AML-193 (cell line): ENCODE results near the gene PUDP.

Experiments used
- DNase-seq, 2 experiments: peaks; one replicate each; lab custom pipeline; 2025; lab: John Stamatoyannopoulos, UW

The PUDP gene

DNA sequence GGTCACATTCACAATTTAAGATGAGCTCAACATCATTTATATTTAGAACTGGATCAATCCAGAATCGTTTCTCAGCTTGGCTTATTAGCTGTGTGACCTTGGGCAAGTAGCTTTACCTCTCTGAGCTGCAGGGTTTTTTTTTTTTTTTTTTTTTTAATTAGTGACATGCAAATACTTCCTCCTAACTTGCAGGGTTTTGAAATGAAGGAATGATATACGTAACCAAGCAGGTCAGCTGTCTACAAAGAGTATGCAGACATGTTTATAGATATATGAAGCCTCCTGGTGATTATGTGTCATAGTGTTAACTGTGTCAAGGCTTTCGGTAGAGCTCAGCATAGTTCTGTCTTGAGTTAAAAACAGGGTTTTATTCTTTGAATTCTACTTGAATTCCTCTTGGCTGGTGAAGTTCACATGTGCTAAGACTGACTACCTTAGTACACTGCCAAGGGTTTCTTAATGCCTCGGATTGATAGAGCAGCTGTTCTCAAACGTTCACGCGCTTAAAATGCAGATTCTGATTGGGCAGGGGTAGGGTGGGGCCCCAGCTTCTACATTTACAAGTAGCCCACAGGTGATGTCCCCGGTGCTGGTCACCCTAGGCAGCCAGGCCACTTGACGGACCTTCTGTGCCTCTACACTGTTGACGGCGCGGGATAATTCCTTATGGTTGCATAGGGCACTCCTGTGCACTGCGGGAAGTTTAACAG lies 1.1 kb downstream of the PUDP start:
- peak in 1 of 2 experiments; percentile 3 for DNase-seq

DNA sequence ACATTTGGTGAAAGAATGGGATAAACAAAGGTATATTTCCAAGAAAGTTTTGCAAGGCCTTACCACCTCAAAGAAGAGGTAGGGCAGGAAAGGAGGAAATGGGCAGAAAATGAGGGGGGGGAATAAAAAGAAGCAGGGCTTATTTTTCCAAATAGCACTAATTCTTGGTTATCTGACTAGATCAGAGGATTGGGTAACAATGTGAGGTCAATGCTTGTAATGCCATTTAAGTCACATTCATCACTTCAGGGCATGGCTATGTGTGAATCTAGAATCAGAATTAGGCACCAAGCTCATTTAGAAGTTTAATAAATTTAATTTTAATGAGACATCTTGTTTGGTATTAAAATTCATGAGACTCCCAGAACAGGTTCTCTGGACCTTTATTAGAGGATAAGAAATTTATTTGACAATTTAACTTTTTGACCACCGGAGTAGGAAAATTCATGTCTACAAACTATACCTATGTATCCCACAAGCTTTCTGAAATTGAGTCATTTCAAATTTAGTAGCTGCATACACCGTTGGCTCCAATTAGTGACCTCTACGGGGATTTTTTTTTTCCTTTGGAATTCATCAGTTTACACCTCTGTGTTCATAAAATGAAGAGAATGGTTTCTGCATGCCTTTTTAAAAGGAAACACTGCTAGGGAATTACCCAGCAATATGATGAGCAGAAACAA lies 1.8 kb downstream of the PUDP start:
- no peak for DNase-seq

DNA sequence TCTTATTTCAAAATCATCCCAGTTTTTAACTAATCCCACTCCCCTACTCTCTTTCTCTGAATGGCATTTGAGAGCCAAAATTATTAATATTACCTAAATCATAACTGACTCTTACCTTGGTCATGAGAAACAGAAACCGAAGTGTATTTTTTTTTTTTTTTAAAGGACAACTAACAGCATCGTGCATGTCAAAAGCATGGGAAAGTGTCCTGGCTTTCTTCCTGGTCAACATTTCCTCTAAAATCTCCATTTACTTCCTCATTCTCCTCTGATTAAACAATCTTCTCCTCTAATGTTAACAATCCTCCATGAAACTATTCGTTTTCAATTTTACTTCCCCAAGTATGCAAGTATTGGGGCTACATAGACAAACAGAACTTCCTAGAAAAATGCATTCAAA lies 2.5 kb downstream of the PUDP start:
- DNase-seq = no peak

DNA sequence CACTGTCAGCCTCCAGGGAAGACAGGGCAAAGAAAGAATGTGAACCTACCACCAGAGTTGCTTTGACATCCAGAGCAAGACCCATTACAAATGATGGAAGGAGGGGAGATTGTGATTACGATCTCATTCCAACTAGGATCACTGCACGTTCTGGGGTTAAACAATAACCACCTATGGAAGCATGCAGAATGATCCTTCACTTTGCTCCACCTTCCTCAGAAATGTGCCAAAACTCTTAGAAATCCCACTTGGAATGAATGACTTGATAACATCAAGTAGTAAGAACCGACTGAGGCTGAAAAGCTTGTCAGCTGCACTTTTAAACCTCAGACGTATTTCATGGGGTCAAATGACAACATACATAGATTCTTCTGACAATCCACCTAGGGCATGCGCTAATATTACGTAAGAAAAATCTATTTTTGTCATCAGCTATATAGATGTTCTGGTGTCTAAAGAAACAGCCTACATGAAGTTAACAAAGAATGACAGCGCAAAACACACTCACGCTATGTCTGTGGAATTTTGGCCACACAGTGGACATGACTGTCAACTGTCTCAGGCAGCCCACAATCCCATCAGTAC lies 3.9 kb downstream of the PUDP start:
- DNase-seq = no peak

DNA sequence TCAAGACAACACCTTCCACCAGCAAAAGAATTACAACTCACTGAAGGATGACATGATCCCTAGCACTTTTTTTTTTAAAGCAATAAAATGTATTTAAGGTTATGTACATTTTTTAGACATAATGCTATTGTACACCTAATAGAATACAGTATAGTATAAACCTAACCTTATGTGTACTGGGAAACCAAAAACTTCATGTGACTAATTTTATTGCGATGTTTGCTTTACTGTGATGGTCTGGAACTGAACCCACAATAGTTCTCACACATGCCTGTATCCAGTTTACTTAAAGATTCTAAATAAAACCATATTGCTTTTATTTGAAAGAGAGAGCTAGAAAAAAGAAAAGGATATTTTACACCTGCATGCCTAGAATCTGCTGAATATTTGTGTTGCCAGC lies 4.9 kb downstream of the PUDP start:
- DNase-seq = no peak

DNA sequence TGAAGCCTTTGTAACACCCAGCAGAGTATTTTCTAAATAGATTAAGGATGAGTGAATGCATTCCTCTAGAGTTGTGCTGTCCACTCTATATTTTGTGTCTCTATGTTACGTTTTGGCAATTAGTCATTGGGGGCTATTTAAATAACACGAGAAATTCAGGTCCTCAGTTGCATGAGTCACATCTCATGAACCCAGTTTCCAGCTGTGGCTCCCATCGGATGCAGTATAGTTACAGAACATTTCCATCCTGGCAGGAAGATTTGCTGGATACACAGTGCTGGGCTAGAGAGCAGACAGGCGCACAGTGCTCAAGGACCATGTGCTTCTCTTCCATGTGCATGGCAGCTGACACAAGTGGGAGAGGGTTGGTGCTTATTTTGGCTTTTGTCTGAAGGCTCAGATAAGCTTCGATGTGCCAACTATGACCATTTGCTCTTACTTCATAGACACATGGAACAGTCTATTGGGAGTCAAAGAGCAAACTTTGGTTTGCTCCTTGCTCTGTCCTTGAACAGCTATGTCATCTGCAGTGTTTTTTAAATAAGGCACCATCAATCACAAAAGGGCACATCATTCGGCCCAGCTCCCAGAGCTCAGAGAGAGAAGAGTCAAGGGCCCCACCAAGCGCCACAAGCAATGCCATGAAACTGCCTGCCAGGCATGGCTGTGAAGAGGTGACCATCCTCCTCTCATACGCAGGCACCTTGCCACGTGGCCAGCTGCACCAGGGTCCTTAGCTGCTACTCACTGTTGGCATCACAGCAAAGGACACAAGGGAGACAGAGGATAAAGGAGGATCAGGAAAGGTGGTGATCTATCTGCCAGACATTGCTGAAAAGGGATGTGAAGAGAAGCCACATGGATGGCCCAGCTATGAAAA lies 8.5 kb downstream of the PUDP start:
- DNase-seq = no peak

DNA sequence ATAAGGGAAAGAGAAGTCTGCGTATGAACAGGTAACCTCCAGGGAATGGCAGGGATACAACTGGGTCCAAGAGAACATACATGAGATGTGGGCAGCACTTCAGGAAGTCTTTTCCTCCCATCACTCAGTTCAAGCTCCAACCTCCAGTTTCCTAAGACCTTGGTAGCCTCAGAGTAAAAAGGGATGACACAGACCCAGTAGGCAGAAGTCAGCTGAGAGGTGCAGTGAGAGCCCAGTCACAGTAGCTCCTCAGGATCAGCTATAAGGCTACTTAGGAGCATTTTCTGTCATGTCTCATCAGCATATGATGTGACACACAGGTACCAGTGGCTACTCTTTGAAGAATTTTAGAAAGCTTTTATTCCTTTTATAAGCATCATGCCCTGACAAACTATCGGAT lies 13.0 kb downstream of the PUDP start:
- DNase-seq = no peak

DNA sequence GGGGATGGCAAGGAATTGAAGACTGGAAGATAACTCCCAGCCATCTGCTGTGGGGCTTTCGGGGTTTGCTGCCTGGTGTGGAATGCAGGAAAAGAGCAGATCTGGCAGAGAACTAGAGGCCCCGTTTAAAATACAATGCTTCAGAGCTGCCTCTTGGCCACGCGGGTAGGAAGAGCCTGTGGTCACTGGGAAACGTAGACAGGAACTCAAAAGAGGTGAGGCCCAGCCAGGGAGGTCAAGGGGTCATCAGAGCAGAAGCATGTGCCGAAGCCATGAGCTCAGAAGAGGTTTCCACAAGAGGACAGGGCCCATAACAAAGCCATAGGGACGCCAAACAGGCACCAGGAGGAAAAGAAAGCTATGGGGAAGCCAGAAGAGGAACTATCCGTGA lies 14.9 kb downstream of the PUDP start:
- DNase-seq = no peak

DNA sequence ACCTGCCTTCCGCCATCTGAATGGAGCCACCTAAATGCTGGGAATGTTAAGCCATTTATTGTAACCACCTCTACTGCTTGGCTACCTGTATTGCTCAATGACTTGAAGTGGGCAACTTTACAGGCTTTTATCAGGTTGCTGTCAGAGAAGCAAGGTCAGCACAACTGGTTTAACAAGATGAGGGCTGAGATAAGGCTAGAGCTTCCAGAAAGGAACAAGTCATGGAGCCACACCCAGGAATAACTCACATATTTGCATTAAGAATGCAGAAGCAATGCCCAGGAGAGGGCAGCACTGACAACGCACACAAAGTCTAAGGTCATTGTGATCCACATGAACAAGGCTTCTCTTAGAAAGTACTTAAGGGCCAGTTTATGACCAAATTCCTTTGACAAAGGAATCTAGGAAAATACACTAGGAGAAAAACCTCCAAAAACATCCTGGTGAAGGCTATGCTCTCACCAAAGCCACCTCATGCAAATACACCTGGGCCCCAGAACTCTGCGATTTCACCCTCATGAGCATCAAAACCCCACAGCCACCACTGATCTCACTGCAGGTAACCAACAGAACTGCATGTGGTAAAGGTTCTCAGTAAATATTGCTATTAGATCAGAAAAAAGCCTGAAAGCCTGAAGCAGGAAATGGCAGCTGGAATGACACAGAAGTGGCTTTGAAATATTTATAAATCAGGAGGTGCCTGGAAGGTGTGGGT lies 15.5 kb downstream of the PUDP start:
- DNase-seq = peak; percentile 3 to 11

DNA sequence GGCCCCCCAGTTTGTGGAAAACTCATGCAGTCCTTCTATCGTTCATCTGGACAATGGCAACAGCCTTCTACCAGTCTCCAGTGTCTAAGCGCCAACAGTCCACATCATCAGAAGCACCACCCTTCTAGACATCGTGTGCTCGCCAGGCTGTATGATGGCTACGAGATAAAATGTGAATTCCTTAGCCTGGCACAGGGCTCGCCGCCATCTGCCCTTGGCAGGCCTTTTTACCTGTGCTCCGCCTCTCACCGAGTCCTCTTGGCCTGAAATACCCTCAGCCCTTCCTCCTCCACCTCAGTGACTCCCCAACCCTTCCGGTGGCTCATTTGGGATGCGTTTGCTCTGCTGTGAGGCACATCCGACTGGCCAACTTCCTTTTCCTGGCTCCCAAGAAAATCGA lies 16.3 kb downstream of the PUDP start:
- no peak for DNase-seq

DNA sequence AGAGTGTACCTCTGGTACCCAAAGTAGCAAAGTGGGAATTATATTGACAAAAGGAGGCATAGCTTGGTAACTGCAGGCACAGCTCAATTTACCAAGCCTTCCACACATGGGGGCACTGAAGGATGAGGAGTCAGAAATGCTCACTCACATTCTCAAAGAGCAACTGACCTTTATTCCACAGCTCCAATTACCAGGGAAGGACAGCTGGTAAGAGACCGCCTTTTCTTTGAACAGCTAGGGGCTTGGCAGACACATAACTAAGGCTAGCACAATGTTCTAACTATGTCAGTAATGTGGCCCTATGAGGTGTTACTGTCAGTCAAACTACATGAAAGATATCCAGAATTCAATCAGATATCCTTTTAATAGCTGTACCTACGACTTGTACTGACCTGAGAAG lies 20.9 kb downstream of the PUDP start:
- DNase-seq = no peak

DNA sequence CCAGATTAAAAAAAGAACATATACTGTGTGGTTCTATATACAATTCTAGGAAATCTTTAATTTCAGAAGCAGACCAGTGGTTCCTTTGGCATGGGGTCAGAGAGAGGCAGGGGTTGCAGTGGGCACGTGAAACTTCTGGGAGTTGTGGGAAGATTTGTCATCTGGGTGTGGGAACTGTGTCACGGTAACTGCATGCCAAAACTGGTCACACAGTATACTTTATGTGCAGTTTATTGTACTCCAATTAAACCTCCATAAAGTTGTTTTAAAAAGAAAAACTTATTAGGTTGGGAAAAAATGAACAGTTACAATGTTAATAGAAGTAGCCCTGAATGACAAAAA lies 27.1 kb downstream of the PUDP start:
- no peak for DNase-seq

DNA sequence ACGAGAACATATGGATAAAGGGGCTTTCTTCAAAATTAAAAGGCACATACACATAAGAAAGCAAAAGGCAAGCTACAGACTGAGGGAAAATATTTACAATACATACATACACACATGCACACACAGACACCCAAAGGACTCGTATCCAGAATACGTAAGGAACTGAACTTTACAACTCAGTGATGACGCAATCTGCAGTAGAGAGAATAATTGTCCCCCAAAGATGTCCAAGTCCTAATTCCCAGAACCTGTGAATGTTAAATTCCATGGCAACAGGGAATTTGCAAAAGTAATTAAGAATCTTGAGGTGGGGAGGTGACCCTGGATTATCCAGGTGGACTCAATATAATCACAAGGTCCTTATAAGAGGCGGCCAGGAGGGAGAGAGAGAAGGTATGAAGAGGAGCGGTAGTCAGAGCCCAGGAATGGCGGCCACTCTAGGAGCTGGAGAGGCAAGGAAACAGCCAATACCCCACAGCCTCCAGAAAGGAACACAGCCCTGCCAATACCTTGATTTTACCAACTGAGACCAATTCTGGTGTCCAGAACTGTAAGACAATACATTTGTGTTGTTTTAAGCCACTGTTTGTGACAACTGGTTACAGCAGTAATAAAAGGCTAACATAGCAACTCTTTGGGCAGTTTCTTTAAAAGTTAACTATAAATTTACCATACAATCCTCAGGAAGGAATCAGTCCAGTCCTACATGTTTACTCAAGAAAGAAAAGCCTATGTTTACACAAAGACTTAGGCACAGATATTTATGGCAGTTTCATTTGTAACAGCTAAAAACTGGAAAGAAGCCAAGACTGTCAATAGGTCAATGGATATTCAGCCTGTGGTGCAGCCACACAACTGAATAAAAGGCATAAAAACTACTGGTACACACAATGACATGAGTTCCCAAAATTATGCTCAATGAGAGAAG lies 27.7 kb downstream of the PUDP start:
- DNase-seq = no peak

DNA sequence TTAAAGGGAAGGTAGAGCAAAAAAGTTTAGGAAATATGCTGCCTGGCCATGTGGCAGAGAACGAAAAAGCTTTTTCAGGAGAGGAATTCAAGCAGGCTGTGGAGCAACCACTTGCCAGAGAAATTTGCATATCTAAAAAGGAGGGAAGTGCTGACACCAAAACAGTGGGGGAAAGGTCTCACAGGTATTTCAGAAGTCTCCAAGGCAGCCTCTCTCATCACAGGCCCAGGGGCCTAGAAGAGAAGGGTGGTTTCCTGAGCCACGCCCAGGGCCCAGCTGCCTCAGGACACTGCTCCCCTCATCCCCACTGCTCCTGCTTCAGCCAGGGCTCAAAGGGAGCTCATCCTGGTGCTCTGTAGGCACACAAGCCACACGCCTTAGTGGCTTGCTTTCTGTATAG lies 30.4 kb downstream of the PUDP start:
- DNase-seq = no peak

DNA sequence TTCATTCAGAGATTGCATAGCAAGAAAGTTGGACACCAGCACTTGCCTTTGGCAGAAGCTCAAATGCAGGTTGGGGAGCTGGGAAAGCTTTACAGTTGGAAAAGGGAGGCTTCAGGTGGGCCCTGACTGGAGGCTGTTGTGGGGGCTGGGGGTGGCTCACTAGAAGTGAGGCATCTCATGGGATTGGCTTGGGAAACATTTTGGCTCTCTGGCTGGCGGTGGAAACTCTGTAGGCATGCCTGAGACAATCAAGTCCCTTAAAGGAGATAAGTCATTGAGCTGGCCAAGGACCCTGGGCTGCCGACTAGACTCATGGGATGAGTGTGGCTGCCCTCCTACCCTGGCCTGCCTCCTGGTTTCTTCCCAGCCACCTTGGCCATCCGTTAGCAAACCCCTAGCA lies 31.9 kb downstream of the PUDP start:
- DNase-seq = no peak

DNA sequence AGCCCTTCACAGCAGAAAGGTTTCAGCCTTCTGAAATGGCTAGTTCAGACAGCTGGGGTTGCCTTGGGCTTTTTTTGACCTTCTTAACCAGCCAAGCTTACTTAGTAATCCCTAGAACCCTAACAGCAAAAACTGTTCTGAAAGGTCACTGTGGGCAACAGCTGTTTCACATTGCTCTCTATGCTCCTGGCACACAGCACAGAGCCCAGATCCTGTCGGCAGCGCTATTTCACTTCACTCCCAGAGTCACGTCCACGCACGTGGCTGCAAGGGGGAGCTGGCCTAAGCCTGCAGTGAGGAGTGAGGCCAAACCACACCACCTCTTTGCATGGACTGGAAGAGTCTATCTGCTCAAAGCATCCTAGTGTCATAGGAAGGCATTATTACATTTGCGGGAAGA lies 32.4 kb downstream of the PUDP start:
- no peak for DNase-seq

DNA sequence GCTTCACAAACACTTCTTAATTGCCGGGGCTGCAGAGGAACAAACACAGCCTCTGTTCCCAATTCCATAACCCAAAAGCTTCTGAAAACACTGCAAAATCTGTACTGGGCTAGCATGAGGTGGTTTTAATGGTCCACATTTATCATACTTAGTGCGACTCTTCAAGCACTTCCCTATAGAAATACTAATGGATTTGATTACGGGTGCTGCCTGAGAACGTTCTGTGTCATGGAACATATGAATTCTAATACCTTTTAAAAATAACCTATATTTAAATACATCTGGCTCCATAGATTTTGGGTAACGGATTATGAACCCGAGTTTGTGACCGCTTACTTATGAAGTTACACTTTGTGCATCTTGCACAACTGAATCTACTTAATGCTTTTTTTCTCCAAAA lies 35.9 kb downstream of the PUDP start:
- no peak for DNase-seq

DNA sequence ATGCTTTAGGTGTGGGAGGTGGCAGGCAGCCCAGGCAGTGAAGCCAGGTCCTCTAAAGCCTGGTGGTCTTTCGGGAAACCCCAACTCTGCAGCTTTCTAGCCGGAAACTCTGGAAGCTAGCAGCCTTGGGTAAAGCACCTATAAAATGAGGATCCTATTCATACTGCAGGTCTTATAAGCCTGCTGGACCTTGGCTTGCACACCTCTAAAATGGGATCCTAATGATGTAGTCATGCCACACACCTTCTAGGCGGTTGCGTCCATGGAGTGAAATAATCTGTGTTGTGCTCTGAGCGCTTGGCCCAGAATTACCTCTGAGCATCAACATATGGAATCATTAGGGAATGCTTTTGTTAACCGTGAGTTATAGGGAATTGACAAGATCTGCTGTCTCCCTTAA lies 36.4 kb downstream of the PUDP start:
- no peak for DNase-seq

DNA sequence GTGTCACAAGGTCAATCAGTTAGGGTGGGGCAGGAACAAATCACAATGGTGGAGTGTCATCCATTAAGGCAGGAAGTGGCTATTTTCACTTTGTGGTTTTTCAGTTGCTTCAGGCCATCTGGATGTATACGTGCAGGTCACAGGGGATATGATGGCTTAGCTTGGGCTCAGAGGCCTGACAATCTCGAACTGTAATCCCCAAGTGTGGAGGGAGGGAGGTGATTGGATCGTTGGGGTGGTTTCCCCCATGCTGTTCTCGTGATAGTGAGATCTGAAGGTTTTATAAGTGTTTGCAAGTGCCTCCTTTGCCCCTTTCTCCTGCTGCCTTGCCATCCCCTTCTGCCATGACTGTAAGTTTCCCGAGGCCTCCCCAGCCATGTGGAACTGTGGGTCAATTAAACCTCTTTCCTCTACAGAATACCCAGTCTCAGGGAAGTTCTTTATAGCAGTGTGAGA lies 37.1 kb downstream of the PUDP start:
- peak in 1 of 2 experiments; percentile 0 for DNase-seq

DNA sequence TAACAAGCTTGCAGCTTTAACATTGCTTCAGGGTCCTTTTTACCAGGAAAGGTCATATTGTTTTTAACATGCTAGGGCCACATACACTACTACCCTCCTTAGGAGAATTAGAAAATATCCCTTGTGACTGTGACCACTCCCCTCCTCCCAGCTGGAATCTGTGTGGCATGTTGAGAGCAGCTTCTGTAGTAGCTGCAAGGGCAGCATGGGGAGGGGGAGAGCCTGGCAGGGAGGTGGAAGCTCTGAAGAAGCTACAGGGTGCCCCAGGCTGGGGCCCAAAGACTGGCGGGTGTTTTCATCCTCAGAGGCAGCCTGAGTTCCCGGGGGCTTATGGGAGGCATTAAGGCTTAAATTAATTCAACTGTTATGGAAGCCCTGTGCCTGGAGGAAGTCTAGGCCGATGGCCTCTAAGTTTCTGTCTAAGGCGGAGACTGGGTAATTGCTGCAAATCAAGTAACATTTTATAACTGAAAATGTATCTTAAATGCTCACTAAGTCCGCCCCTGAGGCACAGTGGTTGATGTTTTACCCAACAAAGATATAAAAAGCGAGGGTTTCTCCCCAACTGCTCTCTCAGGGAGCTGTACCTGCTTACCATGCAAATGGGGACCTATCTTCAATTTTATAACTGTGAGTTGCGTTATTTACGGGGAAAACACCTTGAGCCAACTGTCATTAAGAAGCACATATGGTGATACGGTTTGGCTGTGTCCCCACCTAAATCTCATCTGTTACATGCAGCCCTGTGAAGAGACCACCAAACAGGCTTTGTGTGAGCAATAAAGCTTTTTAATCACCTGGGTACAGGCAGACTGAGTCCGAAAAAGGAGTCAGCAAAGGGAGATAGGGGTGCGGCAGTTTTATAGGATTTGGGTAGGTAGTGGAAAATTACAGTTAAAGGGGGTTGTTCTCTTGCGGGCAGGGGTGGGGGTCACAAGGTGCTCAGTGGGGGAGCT lies 37.8 kb downstream of the PUDP start:
- no peak for DNase-seq
